Activated CD4-positive, alpha-beta T cell treated with anti-CD3 and anti-CD28 coated beads, Interleukin-2, amount 50 U/mL, for 1 hour (primary cell): Measurements from ENCODE around the gene ARFGEF2.
"Not testable (repeated sequence)": the region's sequence is repeated elsewhere in the genome, so short reads cannot be mapped to it uniquely, and the experiment has no call there.

Experiments
- DNase-seq: peaks from one replicate; pipeline ENCODE4 v3.0.0-alpha.2; 2020

ARFGEF2 gene

DNA sequence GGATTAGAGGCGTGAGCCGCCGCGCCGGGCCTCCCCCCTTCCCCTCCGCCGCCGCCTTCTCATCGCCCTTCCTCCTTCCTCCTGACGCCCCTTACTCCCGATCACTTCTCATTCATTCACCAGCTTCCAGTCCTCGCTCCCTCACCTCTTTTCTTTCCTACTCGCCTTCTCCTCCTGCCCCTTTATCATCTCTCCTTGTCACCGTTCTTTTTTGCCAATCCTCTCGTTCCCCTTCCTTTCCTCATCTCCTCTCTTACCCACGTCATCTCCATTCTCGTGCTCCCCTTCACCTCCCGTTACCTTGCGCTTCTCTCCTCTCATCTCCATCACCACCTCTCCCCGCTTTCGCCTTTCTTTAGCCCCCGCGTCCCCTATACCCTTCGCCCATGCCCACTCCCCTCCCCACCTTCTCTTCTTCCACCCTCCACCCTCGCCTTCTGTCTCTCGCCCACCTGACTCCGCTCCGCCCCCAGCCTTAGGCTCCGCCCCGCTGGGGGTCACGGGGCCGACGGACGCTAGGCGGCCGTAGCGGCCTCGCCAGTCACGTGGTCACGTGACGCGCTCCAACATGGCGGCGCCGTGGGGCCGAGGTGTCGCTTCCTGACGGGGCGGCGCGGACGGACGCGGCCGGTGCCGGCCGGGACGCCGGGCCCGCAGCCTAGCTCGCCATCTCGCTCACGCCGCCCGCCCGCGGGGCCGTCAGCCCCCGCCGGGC is at the start of gene ARFGEF2:
Gene ARFGEF2 (plus strand): TSS at position 544 of the 715 bp plus-strand sequence. CDS start 179 bp downstream, outside the sequence.
- peak; percentile 85 for DNase-seq

DNA sequence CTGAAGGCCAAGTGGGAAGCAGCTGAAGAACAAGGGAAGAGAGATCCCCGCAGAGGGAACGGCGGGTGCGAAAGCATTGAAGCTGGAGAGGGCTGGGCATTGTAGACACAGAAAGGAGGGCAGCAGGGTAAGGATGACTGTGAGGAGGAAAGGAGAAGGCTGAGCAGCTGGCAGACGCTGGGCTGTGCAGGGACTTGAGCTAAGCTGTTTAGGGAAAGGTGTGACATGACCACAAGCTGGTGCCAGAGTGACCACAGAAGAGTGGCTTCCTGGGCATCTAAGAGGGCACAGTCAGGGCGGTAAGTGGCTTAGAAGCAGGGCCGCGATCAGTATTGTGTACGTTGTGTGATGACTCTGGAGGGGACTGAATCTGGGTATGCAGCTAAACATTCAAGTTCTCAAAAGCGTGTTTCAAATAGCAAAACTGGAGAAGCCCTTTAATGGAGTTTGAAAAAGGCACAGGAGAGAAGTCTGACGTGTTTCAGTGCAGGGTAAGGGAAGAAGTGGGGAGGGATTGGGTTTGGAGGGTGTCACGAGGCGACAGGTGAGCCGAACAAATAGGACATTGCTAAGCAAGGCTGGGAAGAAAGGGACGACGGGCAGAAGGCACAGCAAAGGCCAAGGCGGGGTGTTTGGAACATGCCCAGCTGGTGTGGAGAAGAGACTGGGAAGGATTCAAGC is 46.1 kb upstream of the ARFGEF2 start:
- no peak for DNase-seq

DNA sequence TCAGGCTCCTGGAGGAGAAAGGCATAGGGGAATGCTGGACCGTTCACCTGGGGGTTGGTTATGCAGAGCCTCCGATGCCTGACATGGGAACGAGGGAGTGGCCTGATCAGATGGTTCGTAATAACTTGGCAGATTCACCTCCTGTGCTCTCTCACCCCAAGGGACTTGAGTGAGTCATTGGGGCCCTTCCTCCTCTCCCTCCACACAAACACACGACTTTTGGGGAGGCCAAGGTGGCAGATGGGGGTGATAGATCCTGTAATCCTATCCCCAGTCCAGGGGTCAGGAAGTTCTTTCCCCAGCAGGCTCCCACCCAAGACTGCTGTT is 45.6 kb upstream of the ARFGEF2 start:
- DNase-seq = no peak

DNA sequence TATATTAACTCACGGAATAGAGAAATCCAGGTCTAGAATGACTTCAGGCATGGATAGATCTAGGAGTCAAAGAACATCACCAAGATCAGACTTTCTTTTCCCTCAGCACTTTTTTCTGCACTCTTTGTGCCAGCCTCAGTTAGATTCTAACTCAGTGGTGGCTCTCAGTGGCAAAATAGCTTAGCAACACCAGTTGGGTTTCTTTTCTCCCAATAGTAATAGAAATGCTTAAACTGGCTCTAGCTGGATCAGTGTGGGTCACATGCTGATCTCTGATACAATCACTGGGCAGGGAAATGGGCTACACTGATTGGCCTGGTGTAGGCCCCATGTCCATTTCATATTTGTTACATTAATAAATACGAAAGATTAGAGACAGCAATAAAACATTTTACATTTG is 44.2 kb upstream of the ARFGEF2 start:
- no peak for DNase-seq

- DNase-seq = no peak
Measured at GRCh38 chr20:48878534-48879248, 42.8 kb upstream of the ARFGEF2 start.

- DNase-seq = no peak
Measured at GRCh38 chr20:48879612-48880245, 41.8 kb upstream of the ARFGEF2 start.

DNA sequence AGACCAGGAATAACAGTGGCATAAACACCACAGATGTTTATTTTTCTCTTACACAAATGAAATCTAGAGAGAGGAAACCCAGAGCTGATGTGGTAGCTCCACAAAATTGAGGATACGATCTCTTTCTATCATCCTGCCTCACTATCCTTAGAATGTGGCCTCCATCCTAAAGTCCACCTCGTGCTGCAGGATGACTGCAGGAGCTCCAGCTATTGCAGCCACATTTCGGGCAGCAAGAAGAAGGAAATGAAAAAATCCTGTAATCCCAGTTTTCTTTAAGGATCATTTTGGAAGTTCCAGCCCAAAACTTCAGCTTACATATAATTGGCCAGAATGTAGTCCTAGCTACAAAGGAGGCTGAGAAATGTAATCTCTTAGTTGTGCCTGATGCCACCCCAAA is 41.2 kb upstream of the ARFGEF2 start:
- DNase-seq = no peak

DNA sequence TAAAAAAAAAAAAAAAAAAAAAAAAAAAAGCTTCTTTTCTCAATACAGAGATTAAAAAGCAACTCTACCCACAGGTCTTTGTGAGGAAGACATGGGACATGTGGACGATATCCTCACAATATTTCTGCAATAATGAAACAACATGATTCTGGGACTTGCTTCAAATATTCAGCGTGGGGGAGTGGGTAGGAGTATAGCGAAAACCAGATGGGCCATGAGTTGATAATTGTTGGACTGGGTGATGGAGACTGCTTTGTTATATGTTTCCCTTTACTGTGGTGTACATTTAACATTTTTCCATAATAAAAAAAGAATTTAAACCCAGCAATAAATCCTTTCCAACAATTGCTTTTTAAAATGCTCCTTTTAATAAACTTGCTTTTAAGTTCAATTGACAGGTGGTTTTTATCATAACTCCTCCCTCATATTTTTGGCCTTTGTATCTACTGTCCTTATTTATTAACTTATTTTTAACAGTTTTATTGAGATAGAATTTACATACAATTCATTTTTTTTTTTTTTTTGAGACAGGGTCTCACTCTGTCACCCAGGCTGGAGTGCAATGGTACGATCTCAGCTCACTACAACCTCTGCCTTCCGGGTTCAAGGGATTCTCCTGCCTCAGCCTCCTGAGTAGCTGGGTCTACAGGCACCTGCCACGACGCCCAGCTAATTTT is 40.4 kb upstream of the ARFGEF2 start:
- no peak for DNase-seq

DNA sequence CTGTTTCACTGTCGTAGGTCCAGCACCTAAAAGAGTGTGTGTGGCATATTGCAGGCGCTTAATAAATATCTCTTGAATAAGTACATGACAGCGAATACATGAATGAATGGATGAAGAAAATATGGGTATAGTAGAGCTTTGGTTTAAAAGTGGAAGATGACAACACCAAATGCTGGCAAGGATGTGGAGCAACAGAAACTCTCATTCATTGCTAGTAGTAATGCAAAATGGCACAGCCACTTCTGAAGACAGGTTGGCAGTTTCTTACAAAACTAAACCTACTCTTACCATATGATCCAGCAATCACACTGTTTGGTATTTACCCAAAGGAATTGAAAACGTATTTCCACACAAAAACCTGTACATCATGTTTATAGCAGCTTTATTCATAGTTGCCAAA is 36.3 kb upstream of the ARFGEF2 start:
- no peak for DNase-seq

DNA sequence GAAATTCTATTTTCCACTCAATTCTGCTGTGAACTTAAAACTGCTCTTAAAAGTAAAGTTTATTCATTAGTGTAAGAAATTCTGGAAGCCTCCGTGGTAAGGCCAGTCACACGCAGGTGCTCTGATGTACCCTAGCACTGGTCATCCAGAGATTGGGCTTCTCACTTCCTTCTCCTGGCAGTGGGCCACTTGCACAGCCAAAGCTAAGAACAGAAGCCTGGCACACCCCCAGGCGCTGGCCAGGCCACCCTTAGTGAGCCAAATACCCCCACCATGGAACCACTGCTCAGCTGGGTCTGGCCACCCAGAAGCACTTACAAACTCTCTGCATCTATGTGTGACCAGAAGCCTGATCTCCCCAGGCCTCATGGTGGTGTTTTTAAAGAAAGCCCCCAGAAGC is 35.3 kb upstream of the ARFGEF2 start:
- DNase-seq = no peak

DNA sequence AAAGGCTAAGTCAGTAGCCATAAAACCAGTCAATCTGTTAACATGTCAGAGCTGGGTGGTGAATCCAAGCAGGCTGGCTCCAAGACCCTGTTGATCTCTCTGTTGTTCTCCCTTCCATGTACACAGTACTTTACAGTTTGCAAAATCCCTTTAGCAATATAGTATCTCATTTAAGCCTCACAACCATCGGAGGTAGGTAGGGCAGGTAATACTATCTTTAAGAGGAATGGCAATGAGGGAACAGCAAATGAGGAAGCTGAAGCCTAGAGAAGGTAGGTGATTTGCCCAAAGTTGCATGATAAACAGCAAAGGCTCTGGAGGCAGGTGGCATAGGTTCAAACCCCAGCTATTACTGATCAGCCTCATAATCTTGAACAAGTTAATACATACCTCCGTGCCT is 34.7 kb upstream of the ARFGEF2 start:
- no peak for DNase-seq

- DNase-seq = not testable (repeated sequence)
Measured at GRCh38 chr20:48888517-48888916, 33.0 kb upstream of the ARFGEF2 start.

- DNase-seq = no peak
Measured at GRCh38 chr20:48889140-48889790, 32.2 kb upstream of the ARFGEF2 start.

DNA sequence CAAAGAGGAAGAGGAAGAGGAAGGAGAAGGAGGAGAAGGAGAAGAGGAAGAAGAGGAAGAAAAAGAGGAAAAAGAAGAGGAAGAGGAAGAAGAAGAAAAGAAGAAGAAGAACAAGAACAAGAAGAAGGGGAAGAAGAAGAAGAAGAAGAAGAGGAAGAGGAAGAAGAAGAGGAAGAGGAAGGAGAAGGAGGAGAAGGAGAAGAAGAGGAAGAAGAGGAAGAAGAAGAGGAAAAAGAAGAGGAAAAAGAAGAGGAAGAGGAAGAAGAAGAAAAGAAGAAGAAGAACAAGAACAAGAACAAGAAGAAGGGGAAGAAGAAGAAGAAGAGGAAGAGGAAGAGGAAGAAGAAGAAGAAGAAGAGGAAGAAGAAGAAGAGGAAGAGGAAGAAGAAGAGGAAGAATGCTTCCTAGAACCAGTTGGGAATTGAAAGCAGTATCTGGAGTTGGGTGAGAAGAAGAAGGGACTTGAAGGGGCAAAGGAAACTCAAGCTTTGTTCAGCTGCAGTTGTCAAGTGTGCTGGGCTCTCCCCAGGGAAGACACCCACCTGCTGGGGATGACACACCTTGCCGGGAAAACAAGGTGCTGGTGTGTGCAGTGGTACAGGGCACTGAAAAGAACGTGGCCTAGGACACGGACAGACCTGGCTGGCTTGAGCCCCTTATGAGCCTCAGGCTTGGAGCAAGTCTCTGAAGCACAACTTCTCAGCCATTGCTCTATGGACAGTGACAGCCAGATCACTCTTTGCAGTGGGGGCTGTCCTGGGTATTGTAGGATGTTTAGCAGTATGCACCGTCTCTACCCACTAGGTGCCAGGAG is 30.1 kb upstream of the ARFGEF2 start:
- DNase-seq = no peak

GRCh38 chr20:48892049-48892470 is 29.5 kb upstream of the ARFGEF2 start:
- no peak for DNase-seq

- DNase-seq = no peak
Measured at GRCh38 chr20:48892891-48893290, 28.6 kb upstream of the ARFGEF2 start.

DNA sequence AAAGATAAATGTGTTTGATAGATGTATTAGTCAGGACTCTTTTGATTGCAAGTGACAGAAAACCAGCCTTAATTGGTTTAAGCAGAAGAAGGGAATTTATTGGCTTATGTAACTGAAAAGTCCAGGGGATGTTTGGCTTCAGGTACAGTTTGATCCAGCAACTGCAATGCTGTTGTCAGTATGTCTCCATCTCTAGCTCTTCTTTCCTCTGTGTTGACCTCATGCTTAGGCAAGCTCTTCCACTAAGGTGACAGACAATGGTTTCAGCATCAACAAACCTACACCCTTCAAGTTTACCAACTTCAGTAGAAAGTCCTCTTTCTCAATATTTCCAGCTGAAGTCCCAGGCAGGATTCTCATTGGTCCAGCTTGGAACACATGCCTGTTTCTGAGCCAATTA is 28.1 kb upstream of the ARFGEF2 start:
- no peak for DNase-seq

GRCh38 chr20:48897305-48898010 is 24.1 kb upstream of the ARFGEF2 start:
- no peak for DNase-seq

- no peak for DNase-seq
Measured at GRCh38 chr20:48898210-48898609, 23.3 kb upstream of the ARFGEF2 start.

- DNase-seq = no peak
Measured at GRCh38 chr20:48898896-48899530, 22.5 kb upstream of the ARFGEF2 start.
